IMR-90 (cell line): ENCODE measurements around the gene GGT6. TPM values are rescaled to one million over a fixed set of nuclear protein-coding genes. Genes with fewer than 3 reads are reported as not detected.

Experiments used
- ATAC-seq: fragments of 200-7000 bp; cut with Tn5 transposase; 2 replicates; pipeline ENCODE4 v1.9.1; 2020; ENCODE audit warnings: low read depth, mild to moderate bottlenecking, moderate library complexity
- BruUV-seq: library from RNA; stranded (reverse); fragments of 400-500 nt; replicated peaks from 2 replicates; lab custom pipeline; 2021; lab: Mats Ljungman, UMichigan
- CTCF ChIA-PET: fragments of 300-600 bp; formaldehyde crosslinking; extraction: SDS; loops from one replicate; lab custom pipeline; 2021; ENCODE audit warnings: antibody characterized with exemption; lab: Yijun Ruan, JAX
- POLR2A ChIA-PET: fragments of 300-600 bp; sonication (Branson Sonifier 250); formaldehyde crosslinking; loops from one replicate; lab custom pipeline; 2022; ENCODE audit warnings: antibody characterized with exemption; ENCODE audit not compliant: unreplicated experiment; lab: Charles Lee
- DNase-seq: peaks from one replicate; pipeline ENCODE4 v3.0.0; 2013
- H2AFZ ChIP-seq: replicated peaks from 2 replicates; pipeline ENCODE3; 2013; ENCODE audit warnings: low read length, mild to moderate bottlenecking; ENCODE audit not compliant: poor library complexity
- H2AK5ac ChIP-seq: 2 replicates; pipeline ENCODE4 v1.6.1; 2013; ENCODE audit warnings: low read depth, low read length, inconsistent platforms
- H2AK9ac ChIP-seq: replicated peaks from 2 replicates; pipeline ENCODE3; 2013; ENCODE audit warnings: mild to moderate bottlenecking, low read depth, low read length, moderate library complexity; ENCODE audit not compliant: poor library complexity
- H2BK120ac ChIP-seq: 2 replicates; pipeline ENCODE4 v1.6.1; 2013; ENCODE audit warnings: low read depth, low read length, inconsistent platforms
- H2BK15ac ChIP-seq: 3 replicates; pipeline ENCODE4 v1.6.1; 2013; ENCODE audit warnings: low read depth, low read length, inconsistent platforms
- H2BK20ac ChIP-seq: 2 replicates; pipeline ENCODE4 v1.6.1; 2013; ENCODE audit warnings: low read depth, mild to moderate bottlenecking, inconsistent platforms, low read length, moderate library complexity
- H2BK5ac ChIP-seq: 2 replicates; pipeline ENCODE4 v1.6.1; 2013; ENCODE audit warnings: mild to moderate bottlenecking, low read depth, low read length, inconsistent platforms; ENCODE audit not compliant: poor library complexity, severe bottlenecking
- H3K14ac ChIP-seq: replicated peaks from 2 replicates; pipeline ENCODE4 v1.6.1; 2013; ENCODE audit warnings: low read depth, low read length, inconsistent platforms
- H3K18ac ChIP-seq: 2 replicates; pipeline ENCODE4 v1.6.1; 2013; ENCODE audit warnings: low read depth, low read length, control low read depth
- H3K23ac ChIP-seq: 2 replicates; pipeline ENCODE4 v1.6.1; 2013; ENCODE audit warnings: low read depth, low read length, inconsistent platforms
- H3K27ac ChIP-seq: 2 replicates; pipeline ENCODE4 v1.5.1; 2013; ENCODE audit warnings: mild to moderate bottlenecking, control low read depth, low read length; ENCODE audit not compliant: insufficient read depth
- H3K27me3 ChIP-seq: 2 replicates; pipeline ENCODE4 v1.6.1; 2013; ENCODE audit warnings: low read length; ENCODE audit not compliant: control insufficient read depth, insufficient read depth
- H3K36me3 ChIP-seq: 2 replicates; pipeline ENCODE4 v1.6.1; 2013; ENCODE audit warnings: low read length, mixed read lengths; ENCODE audit not compliant: control insufficient read depth, insufficient read depth
- H3K4ac ChIP-seq: 2 replicates; pipeline ENCODE4 v1.6.1; 2013; ENCODE audit warnings: low read depth, low read length, inconsistent platforms
- H3K4me1 ChIP-seq: 2 replicates; pipeline ENCODE4 v1.6.1; 2013; ENCODE audit warnings: low read length, mixed read lengths; ENCODE audit not compliant: control insufficient read depth, insufficient read depth
- H3K4me2 ChIP-seq: 2 replicates; pipeline ENCODE4 v1.6.1; 2013; ENCODE audit warnings: low read depth, mild to moderate bottlenecking, control low read depth, low read length, moderate library complexity
- H3K4me3 ChIP-seq: 2 replicates; pipeline ENCODE4 v1.5.1; 2013; ENCODE audit warnings: low read depth, mild to moderate bottlenecking, control low read depth, low read length, moderate library complexity; ENCODE audit not compliant: insufficient read depth
- H3K56ac ChIP-seq: 2 replicates; pipeline ENCODE4 v1.6.1; 2013; ENCODE audit warnings: low read length, inconsistent platforms; ENCODE audit not compliant: insufficient read depth; ENCODE audit errors: extremely low read depth
- H3K79me1 ChIP-seq, 2 experiments: 2 replicates each; pipeline ENCODE4 v1.6.1; 2013; ENCODE audit warnings: low read length in 2 of 2, inconsistent platforms in 1 of 2, low read depth in 1 of 2
- H3K9ac ChIP-seq: 2 replicates; pipeline ENCODE4 v1.6.1; 2013; ENCODE audit warnings: low read depth, low read length, control low read depth
- H3K9me1 ChIP-seq: 2 replicates; pipeline ENCODE4 v1.6.1; 2013; ENCODE audit warnings: low read length, inconsistent platforms; ENCODE audit not compliant: insufficient read depth
- H3K9me3 ChIP-seq: 2 replicates; pipeline ENCODE4 v1.6.1; 2013; ENCODE audit warnings: low read length; ENCODE audit not compliant: control insufficient read depth, insufficient read depth
- H4K20me1 ChIP-seq: 2 replicates; pipeline ENCODE4 v1.6.1; 2013; ENCODE audit warnings: low read length, inconsistent platforms; ENCODE audit not compliant: insufficient read depth
- H4K5ac ChIP-seq: 2 replicates; pipeline ENCODE4 v1.6.1; 2013; ENCODE audit warnings: mild to moderate bottlenecking, low read depth, low read length, control low read depth
- H4K8ac ChIP-seq, 2 experiments: 2 replicates each; pipeline ENCODE4 v1.6.1; 2013; ENCODE audit warnings: low read depth in 2 of 2, low read length in 2 of 2, control low read depth in 1 of 2, inconsistent platforms in 1 of 2
- H4K91ac ChIP-seq: 2 replicates; pipeline ENCODE4 v1.6.1; 2013; ENCODE audit warnings: low read depth, low read length, inconsistent platforms; ENCODE audit not compliant: insufficient read depth
- CHD1 ChIP-seq: IDR thresholded peaks from 2 replicates; pipeline ENCODE4 v1.6.1; 2012; ENCODE audit warnings: low read depth, low read length, improper control_type of control experiment
- FOS ChIP-seq: fragments of 150-350 bp; IDR thresholded peaks from 2 replicates; pipeline ENCODE4 v1.6.1; 2016; ENCODE audit warnings: low read depth, low read length
- MAFK ChIP-seq: IDR thresholded peaks from 2 replicates; pipeline ENCODE4 v1.6.1; 2012; ENCODE audit warnings: low read depth, low read length, improper control_type of control experiment
- MAZ ChIP-seq: IDR thresholded peaks from 2 replicates; pipeline ENCODE4 v1.6.1; 2012; ENCODE audit warnings: low read depth, mild to moderate bottlenecking, low read length, improper control_type of control experiment, moderate library complexity, borderline replicate concordance
- NFE2L2 ChIP-seq: fragments of 150-350 bp; IDR thresholded peaks from 2 replicates; pipeline ENCODE4 v1.6.1; 2016; ENCODE audit warnings: low read depth, mild to moderate bottlenecking, low read length
- RCOR1 ChIP-seq: IDR thresholded peaks from 2 replicates; pipeline ENCODE4 v1.6.1; 2012; ENCODE audit warnings: mild to moderate bottlenecking, low read length, improper control_type of control experiment; ENCODE audit not compliant: insufficient replicate concordance
- RFX5 ChIP-seq: IDR thresholded peaks from 2 replicates; pipeline ENCODE4 v1.8.0; 2012; ENCODE audit warnings: low read depth, mild to moderate bottlenecking, low read length, moderate library complexity
- WGBS, 2 experiments: methylation state at CpG; one replicate each; pipeline versions ENCODE4 v1.1.5 to v1.1.7; 2013; ENCODE audit warnings: missing lambda C conversion rate in 2 of 2; ENCODE audit not compliant: insufficient read length in 1 of 2; ENCODE audit errors: extremely low coverage in 2 of 2; 5-methylcytosine and 5-hydroxymethylcytosine counted together
- dilution Hi-C: fragments of 300-500 bp; cut with HindIII; formaldehyde crosslinking; loops from one replicate; pipeline ENCODE4 v1.14.3; 2018; ENCODE audit warnings: low sequenced_read_pairs; ENCODE audit not compliant: unreplicated experiment
- in situ Hi-C: fragments of 300-500 bp; cut with MboI; formaldehyde crosslinking; loops from 3 replicates; pipeline ENCODE4 v1.14.3; 2019; ENCODE audit warnings: low sequenced_read_pairs, inconsistent platforms, mixed read lengths
- intact Hi-C: fragments of 100-400 bp; cut with micrococcal nuclease; formaldehyde crosslinking; loops from 2 replicates; pipeline ENCODE4 v1.10.0; 2022
- polyA plus RNA-seq, 3 experiments: library from polyadenylated mRNA; depleted of rRNA; stranded (reverse); fragments of >200 nt; gene quantifications; 2 replicates each; pipeline ENCODE4 v1.2.3, GENCODE V29; 2012; ENCODE audit warnings: low replicate concordance in 1 of 3
- total RNA-seq: library from RNA; depleted of rRNA; stranded (reverse); fragments of >200 nt; gene quantifications from 2 replicates; pipeline ENCODE4 v1.2.3, GENCODE V29; 2012
- TF ChIP-seq, protein P1 (sequence below): fragments of 150-350 bp; IDR thresholded peaks from 2 replicates; pipeline ENCODE4 v1.6.1; 2016; ENCODE audit warnings: low read depth, mild to moderate bottlenecking, low read length, moderate library complexity, borderline replicate concordance

Gene GGT6
- total and polyA plus RNA-seq, 2 of the 4 experiments (the other 2 are of a cell fraction) = not detected

DNA sequence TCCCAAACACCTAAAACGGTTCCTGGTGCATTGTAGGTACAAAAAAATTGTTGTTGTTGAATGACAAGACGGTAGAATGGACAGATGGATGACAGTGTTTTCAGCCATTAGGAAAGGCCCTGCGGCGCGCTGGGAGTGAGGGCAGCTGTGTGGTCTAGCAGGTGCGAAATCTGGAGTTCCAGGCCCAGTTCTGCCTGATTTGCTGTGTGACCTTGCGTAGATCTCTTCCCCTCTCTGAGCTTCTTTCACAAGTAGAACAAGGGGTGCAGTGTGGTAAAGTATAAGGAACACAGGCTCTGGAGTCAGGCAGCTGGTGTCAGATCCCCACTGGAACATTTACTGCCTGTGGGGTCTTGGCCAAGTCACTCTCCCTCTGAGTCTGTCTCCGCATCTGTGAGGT, 36.4 kb downstream of the GGT6 start:
- in situ Hi-C loops = no loop called here
- Histone ChIP-seq H3K9ac (no peak overlapping the region), H3K18ac (no peak overlapping the region), H3K23ac (no peak overlapping the region), H3K9me1 (no peaks in the 10 kb centered on the region), H2BK15ac (no peak overlapping the region), H4K5ac (no peak overlapping the region), H3K36me3 (no peaks in the 10 kb centered on the region), H2AK9ac (no peak overlapping the region), H4K8ac (no peak overlapping the region), H4K91ac (no peak overlapping the region), H3K14ac (no peak overlapping the region), H3K27me3 (peaks cover 20% of the 10 kb centered on the region), H3K4me2 (no peak overlapping the region), H3K56ac (no peak overlapping the region), H3K4ac (no peak overlapping the region), H2BK5ac (no peak overlapping the region), H2AK5ac (no peak overlapping the region), H2AFZ (no peak overlapping the region), H2BK20ac (no peak overlapping the region), H3K9me3 (no peaks in the 10 kb centered on the region), H3K27ac (no peak overlapping the region), H3K4me1 (no peaks in the 10 kb centered on the region; the same call in 1 of the 2 replicates), H4K20me1 (no peaks in the 10 kb centered on the region), H3K4me3 (no peak overlapping the region), H2BK120ac (no peak overlapping the region), H3K79me1 (no peaks in the 10 kb centered on the region)
- dilution Hi-C loops = no loop called here
- no peak for ATAC-seq
- ChIA-PET POLR2A (no interaction called here), CTCF (no interaction called here)
- intact Hi-C loops = no loop called here
- TF ChIP-seq, protein P1, sequence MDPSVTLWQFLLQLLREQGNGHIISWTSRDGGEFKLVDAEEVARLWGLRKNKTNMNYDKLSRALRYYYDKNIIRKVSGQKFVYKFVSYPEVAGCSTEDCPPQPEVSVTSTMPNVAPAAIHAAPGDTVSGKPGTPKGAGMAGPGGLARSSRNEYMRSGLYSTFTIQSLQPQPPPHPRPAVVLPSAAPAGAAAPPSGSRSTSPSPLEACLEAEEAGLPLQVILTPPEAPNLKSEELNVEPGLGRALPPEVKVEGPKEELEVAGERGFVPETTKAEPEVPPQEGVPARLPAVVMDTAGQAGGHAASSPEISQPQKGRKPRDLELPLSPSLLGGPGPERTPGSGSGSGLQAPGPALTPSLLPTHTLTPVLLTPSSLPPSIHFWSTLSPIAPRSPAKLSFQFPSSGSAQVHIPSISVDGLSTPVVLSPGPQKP = no peak
- no peak for TF ChIP-seq NFE2L2
- TF ChIP-seq MAZ = no peak
- no peak for TF ChIP-seq RFX5
- TF ChIP-seq CHD1 = no peak
- TF ChIP-seq MAFK = no peak
- TF ChIP-seq RCOR1 = no peak
- TF ChIP-seq FOS = no peak
- no TSS peak for BruUV-seq
- DNase-seq = no peak
- 71% methylated on average over 4 of the region's 8 CpGs; no CpG with 5 or more reads in 1 of the 2 experiments for WGBS, 2 experiments
